IMR-90 (cell line): ENCODE data around the gene FGFR4.

Source experiments
- CHD1 ChIP-seq: IDR thresholded peaks from 2 replicates; pipeline ENCODE4 v1.6.1; 2012; ENCODE audit warnings: low read depth, low read length, improper control_type of control experiment
- MAZ ChIP-seq: IDR thresholded peaks from 2 replicates; pipeline ENCODE4 v1.6.1; 2012; ENCODE audit warnings: low read depth, mild to moderate bottlenecking, low read length, improper control_type of control experiment, moderate library complexity, borderline replicate concordance
- POLR2A ChIP-seq: IDR thresholded peaks from 2 replicates; pipeline ENCODE4 v1.6.1; 2012; ENCODE audit warnings: mild to moderate bottlenecking, low read depth, low read length
- RFX5 ChIP-seq: IDR thresholded peaks from 2 replicates; pipeline ENCODE4 v1.8.0; 2012; ENCODE audit warnings: low read depth, mild to moderate bottlenecking, low read length, moderate library complexity
- TF ChIP-seq, protein P1 (sequence below): conservative IDR thresholded peaks from 2 replicates; pipeline ENCODE4 v1.5.1; 2012; ENCODE audit warnings: mild to moderate bottlenecking, low read depth, low read length, improper control_type of control experiment

GRCh38 chr5:177103523-177104253 lies 17.0 kb downstream of the FGFR4 start:
- TF ChIP-seq RFX5: no peak
- TF ChIP-seq, protein P1, sequence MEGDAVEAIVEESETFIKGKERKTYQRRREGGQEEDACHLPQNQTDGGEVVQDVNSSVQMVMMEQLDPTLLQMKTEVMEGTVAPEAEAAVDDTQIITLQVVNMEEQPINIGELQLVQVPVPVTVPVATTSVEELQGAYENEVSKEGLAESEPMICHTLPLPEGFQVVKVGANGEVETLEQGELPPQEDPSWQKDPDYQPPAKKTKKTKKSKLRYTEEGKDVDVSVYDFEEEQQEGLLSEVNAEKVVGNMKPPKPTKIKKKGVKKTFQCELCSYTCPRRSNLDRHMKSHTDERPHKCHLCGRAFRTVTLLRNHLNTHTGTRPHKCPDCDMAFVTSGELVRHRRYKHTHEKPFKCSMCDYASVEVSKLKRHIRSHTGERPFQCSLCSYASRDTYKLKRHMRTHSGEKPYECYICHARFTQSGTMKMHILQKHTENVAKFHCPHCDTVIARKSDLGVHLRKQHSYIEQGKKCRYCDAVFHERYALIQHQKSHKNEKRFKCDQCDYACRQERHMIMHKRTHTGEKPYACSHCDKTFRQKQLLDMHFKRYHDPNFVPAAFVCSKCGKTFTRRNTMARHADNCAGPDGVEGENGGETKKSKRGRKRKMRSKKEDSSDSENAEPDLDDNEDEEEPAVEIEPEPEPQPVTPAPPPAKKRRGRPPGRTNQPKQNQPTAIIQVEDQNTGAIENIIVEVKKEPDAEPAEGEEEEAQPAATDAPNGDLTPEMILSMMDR: no peak
- TF ChIP-seq POLR2A: no peak
- no peak for TF ChIP-seq CHD1
- no peak for TF ChIP-seq MAZ
